Transverse colon (tissue), 4 donors: ENCODE data around the gene SGIP1.

Source experiments
- EP300 ChIP-seq: sonication (generic); formaldehyde crosslinking; IDR thresholded peaks from one replicate; pipeline ENCODE4 v1.6.1; 2017; ENCODE audit warnings: antibody characterized with exemption, low read depth
- POLR2A ChIP-seq: fragments of 450-650 bp; IDR thresholded peaks from one replicate; pipeline ENCODE4 v1.6.1; 2016; ENCODE audit warnings: antibody characterized with exemption, mild to moderate bottlenecking, moderate library complexity
- POLR2AphosphoS5 ChIP-seq, 3 donors: sonication (generic); formaldehyde crosslinking; IDR thresholded peaks; one replicate each; pipeline ENCODE4 v1.6.1; 2016; ENCODE audit warnings: antibody characterized with exemption in 3 of 3
- TF ChIP-seq, protein P1 (sequence below), 5 experiments: fragments of 200-600 bp in 3 of 5; fragments of 450-650 bp in 2 of 5; sonication (generic) in 3 of 5; IDR thresholded peaks; 1 replicate in 2 of 5; 2 replicates in 3 of 5; pipeline ENCODE4 v1.5.1; 2016 to 2017; ENCODE audit warnings: antibody characterized with exemption in 5 of 5, inconsistent platforms in 3 of 5, mild to moderate bottlenecking in 2 of 5, moderate library complexity in 1 of 5

DNA sequence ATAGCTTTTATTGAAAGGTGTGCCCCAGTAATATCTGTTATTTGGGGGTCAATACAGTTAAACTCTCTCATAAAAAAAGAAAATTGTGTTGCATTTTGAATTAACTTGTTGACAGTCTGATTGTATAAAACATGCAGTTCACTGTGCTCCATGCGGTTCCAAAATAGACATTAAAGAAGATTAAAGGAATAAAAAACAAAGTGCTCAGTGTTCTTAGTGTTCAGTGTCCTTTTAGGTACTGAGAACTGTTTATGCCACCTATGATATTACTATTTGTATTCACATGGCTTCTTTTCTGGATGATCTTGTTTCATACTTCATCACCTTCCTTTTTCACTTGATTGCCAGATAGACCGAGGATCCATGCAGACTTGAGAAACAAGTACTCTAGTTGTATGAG lies 15.3 kb upstream of the SGIP1 start:
- TF ChIP-seq, protein P1, sequence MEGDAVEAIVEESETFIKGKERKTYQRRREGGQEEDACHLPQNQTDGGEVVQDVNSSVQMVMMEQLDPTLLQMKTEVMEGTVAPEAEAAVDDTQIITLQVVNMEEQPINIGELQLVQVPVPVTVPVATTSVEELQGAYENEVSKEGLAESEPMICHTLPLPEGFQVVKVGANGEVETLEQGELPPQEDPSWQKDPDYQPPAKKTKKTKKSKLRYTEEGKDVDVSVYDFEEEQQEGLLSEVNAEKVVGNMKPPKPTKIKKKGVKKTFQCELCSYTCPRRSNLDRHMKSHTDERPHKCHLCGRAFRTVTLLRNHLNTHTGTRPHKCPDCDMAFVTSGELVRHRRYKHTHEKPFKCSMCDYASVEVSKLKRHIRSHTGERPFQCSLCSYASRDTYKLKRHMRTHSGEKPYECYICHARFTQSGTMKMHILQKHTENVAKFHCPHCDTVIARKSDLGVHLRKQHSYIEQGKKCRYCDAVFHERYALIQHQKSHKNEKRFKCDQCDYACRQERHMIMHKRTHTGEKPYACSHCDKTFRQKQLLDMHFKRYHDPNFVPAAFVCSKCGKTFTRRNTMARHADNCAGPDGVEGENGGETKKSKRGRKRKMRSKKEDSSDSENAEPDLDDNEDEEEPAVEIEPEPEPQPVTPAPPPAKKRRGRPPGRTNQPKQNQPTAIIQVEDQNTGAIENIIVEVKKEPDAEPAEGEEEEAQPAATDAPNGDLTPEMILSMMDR (IDR thresholded peaks at IDR 0.05) = no peak
- TF ChIP-seq POLR2A (no peak), POLR2AphosphoS5 (IDR thresholded peaks at IDR 0.05) (no peak), EP300 (no peak)
